Measurements from ENCODE around the gene ITGA11. TPM values are rescaled to one million over a fixed set of nuclear protein-coding genes. Genes with fewer than 3 reads are reported as not detected.

ITGA11 gene
- total RNA-seq, 4 donors from 2014 or later = 0.48 to 10.6 (median 2.6) TPM

DNA sequence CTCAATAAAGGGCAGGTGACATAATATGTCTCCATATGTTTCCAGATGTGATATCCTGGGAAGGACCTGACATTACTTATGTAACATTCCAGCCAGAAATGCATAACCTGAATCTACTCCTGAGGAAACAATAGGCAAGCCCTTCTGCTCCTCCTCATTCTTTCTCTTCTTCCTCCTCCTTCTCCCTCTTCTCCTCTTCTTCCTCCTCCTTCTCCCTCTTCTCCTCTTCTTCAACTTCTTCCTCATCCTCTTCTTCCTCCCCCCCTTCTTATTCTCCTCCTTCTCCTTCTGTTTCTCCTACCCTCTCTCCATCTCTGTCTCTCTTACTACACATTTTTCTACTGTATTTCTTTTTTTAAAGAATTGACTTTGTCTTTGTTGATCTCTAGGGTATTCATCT, 43.5 kb upstream of the ITGA11 start:
- TF ChIP-seq, protein P1, sequence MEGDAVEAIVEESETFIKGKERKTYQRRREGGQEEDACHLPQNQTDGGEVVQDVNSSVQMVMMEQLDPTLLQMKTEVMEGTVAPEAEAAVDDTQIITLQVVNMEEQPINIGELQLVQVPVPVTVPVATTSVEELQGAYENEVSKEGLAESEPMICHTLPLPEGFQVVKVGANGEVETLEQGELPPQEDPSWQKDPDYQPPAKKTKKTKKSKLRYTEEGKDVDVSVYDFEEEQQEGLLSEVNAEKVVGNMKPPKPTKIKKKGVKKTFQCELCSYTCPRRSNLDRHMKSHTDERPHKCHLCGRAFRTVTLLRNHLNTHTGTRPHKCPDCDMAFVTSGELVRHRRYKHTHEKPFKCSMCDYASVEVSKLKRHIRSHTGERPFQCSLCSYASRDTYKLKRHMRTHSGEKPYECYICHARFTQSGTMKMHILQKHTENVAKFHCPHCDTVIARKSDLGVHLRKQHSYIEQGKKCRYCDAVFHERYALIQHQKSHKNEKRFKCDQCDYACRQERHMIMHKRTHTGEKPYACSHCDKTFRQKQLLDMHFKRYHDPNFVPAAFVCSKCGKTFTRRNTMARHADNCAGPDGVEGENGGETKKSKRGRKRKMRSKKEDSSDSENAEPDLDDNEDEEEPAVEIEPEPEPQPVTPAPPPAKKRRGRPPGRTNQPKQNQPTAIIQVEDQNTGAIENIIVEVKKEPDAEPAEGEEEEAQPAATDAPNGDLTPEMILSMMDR (IDR thresholded peaks at IDR 0.05) = no peak
- DNase-seq (ENCODE audit: low spot score) (no peak), ATAC-seq (ENCODE audit: low FRiP score) (no peak)

DNA sequence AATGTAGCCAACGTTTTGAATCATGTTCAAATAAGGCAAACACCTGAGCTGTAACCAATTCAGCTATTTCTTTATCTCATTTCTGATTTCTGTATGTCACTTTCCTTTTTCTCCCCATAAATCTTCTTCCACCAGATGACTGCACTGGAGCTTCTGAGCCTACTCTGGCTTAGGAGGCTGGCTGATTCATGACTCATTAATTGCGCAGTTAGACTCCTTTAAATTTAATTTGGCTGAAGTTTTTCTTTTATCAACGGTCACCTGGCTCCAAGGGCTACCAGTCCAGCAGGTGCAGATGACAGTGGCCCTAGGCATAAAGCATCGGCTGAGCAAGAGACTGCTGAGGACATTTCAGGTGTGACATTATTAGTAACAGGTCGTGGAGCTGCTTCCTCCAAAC, 39.6 kb upstream of the ITGA11 start:
- DNase-seq (ENCODE audit: low spot score) (no peak), ATAC-seq (ENCODE audit: low FRiP score) (no peak)
- TF ChIP-seq, protein P1 (IDR thresholded peaks at IDR 0.05) = no peak

GRCh38 chr15:68470976-68471375, 39.0 kb upstream of the ITGA11 start:
- no peak for DNase-seq (ENCODE audit: low spot score)
- no peak for ATAC-seq (ENCODE audit: low FRiP score)
- TF ChIP-seq, protein P1 (IDR thresholded peaks at IDR 0.05) = no peak

DNA sequence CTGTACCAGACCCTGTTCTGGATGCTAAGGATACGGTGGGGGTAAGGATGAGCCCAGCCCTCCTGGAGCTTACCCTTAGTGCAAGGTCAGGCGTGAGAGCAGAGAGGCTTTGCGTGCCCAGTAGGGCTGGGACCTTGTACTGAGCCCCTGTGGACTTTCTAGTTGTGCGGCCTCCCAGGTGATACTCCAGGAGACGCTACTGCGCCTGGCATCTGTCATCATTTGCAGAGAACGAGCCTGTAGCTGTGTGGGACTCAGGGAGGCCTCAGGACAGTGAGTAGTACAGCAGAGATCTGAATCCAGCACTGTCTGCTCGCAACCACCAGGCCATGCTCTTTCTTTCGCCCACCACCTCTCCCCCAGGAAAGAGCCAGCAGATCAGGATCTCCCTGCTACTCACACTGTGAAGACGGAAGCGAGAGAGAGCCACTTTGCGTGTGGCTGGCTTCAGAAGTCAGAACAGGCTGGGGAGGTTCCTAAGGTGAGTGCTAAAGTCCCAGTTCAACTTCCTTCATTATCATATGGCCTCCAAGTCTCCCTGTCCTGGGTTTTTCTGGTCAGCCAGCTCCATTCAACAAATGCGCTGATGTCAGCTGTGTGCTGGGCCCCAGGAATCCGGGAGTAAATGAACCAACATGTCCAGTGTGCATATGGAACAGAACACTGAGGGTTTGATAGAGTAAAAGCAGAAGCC, 38.2 kb upstream of the ITGA11 start:
- no peak for DNase-seq (ENCODE audit: low spot score)
- ATAC-seq (ENCODE audit: low FRiP score) = no peak
- TF ChIP-seq, protein P1 (IDR thresholded peaks at IDR 0.05) = no peak

DNA sequence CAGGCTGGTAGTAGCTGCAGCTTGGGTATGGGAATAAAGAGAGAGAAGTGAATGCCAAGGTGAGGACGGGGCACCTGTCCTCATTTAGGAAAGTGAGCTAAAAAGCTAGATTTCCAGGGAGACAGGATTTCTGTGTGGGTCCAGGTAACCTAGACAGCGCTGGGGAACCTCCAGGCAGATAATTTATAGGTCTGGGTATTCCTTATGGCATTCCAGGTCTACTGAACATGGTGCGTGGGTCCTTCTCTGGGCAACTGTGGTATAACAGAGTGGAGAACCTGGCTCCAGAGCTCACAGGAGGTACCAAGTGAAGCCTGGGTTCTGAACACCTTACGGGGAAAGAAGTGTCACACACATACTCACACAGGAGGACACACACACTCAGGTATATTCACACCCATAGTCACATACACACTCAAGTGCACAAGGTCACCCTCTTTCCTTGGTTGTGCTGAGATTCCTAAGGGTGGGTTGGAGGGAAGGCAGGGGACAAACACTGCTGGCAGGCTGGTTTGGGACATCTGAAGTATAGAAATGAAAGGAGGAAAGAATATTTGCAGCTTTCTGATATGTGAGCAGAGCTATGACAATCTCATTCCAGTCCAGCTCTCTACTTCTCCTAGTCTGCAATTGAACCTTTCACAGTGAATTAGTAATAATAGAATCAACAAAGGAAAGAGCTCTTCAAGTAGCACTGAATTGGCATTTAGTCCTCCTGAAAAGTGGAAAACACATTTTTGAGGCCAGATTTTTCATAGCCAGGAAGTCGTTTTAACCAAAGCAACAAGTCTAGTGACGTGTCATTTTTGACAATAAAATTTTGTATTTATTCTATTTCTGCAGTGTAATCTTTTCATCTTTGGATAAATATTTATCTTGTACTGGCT, 37.4 kb upstream of the ITGA11 start:
- TF ChIP-seq, protein P1 (IDR thresholded peaks at IDR 0.05) = no peak
- ATAC-seq (ENCODE audit: low FRiP score) (no peak), DNase-seq (ENCODE audit: low spot score) (no peak)

DNA sequence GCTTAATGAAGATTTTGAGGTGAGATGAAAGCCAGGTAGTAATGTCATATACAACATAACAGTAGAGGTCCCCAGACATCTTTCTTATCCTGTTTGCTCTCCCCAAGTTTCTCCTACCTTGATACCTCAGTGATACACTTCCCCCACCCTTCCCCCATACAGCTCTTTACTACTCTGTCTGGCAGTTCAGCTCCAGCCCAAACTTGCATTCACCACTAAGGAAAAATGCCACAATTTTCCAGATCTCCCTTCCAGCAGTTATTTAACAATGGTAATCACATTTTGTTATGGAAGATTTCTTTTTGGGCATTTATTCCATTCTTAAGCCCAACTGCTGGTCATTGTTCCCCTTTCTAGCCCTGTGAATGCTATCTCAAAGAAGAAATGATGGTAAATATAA, 34.9 kb upstream of the ITGA11 start:
- TF ChIP-seq, protein P1 (IDR thresholded peaks at IDR 0.05) = no peak
- DNase-seq (ENCODE audit: low spot score) (no peak), ATAC-seq (ENCODE audit: low FRiP score) (no peak)

Measured in omental fat pad (tissue), 4 donors.